Measurements from ENCODE around the gene IL25. TPM values are rescaled to one million over a fixed set of nuclear protein-coding genes. Genes with fewer than 3 reads are reported as not detected.

The IL25 gene
- total and polyA plus RNA-seq, 2 of the 13 experiments (the other 11 are each of a cell fraction or from before 2014, with no cell fraction given): not detected

- TF ChIP-seq, protein P1, sequence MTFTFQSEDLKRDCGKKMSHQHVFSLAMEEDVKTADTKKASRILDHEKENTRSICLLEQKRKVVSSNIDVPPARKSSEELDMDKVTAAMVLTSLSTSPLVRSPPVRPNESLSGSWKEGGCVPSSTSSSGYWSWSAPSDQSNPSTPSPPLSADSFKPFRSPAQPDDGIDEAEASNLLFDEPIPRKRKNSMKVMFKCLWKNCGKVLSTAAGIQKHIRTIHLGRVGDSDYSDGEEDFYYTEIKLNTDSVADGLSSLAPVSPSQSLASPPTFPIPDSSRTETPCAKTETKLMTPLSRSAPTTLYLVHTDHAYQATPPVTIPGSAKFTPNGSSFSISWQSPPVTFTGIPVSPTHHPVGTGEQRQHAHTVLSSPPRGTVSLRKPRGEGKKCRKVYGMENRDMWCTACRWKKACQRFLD (CRISPR knock-in tag; IDR thresholded peaks at IDR 0.05; ENCODE audit: borderline replicate concordance): no peak
- no peak for TF ChIP-seq PAX8 (CRISPR knock-in tag; IDR thresholded peaks at IDR 0.05; ENCODE audit: borderline replicate concordance)
- no peak for TF ChIP-seq ZNF318 (CRISPR knock-in tag; IDR thresholded peaks at IDR 0.05)
- TF ChIP-seq SRSF1 (optimal IDR thresholded peaks at IDR 0.05; ENCODE audit: low read depth, low read length): no peak
- TF ChIP-seq ARNT (IDR thresholded peaks at IDR 0.05): no peak
- TF ChIP-seq LBX2 (CRISPR knock-in tag; IDR thresholded peaks at IDR 0.05; ENCODE audit: borderline replicate concordance): no peak
- no peak for TF ChIP-seq JUNB (CRISPR knock-in tag; IDR thresholded peaks at IDR 0.05; ENCODE audit: borderline replicate concordance)
- TF ChIP-seq BRCA1 (CRISPR knock-in tag; IDR thresholded peaks at IDR 0.05): no peak
- TF ChIP-seq FOXC1 (CRISPR knock-in tag; IDR thresholded peaks at IDR 0.05; ENCODE audit: borderline replicate concordance): peak; percentile 54; the same call in 1 of the 2 replicates
- TF ChIP-seq ZNF543 (CRISPR knock-in tag; IDR thresholded peaks at IDR 0.05): no peak
- TF ChIP-seq, protein P2, sequence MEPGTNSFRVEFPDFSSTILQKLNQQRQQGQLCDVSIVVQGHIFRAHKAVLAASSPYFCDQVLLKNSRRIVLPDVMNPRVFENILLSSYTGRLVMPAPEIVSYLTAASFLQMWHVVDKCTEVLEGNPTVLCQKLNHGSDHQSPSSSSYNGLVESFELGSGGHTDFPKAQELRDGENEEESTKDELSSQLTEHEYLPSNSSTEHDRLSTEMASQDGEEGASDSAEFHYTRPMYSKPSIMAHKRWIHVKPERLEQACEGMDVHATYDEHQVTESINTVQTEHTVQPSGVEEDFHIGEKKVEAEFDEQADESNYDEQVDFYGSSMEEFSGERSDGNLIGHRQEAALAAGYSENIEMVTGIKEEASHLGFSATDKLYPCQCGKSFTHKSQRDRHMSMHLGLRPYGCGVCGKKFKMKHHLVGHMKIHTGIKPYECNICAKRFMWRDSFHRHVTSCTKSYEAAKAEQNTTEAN (CRISPR knock-in tag; conservative IDR thresholded peaks at IDR 0.05): no peak
- peak; percentile 77; the same call in 1 of the 2 replicates for TF ChIP-seq SMAD3 (CRISPR knock-in tag; IDR thresholded peaks at IDR 0.05)
- TF ChIP-seq ZMAT5 (CRISPR knock-in tag; IDR thresholded peaks at IDR 0.05; ENCODE audit: borderline replicate concordance, low read depth): no peak
Observed at GRCh38 chr14:23327947-23328744, 44.5 kb upstream of the IL25 start (continued).

Data from HepG2 (cell line).